ENCODE measurements around the gene NAA15. TPM values are rescaled to one million over a fixed set of nuclear protein-coding genes. Genes with fewer than 3 reads are reported as not detected.

Gene NAA15
- total and polyA plus RNA-seq, 2 of the 8 experiments (the other 6 are each of a cell fraction or from before 2014, with no cell fraction given): 9.7 to 124 TPM

DNA sequence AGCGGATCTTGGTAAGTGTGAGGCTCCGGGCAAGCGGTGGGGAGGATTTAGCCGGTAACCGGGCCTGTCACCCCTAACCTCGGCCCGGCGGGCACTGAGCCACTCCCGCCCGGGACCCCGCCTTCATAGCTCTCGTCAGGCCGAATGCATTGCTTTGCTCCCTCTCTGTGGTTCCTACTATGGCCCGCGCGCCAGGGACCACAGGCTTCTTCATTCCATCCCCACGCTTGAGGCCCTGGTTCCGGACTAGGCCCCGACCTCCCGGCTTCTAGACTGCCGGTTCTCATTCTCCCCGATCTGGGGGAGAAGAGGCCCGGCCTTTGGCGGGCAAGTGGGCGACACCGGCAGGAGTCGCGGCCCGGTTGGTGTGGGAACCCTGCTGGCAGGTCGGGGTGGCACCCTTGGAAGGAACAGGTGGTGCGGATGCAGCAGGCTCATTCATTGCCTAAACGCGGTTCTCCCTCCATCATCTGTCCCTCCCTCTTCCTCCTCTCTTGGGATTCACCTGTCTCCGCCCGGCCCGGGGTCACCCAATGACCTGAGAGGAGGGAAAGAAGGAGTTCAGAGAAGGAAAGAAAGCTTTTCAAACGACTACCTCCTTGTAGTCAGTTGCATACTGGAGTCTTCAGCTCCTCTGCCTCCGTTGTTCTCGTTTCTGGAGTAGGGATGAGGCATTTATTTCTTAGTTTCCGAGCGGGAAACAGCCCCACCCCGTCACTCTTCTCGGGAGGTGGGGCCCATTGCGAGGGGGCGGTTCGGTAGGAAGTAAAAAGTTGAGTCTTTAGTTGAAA lies 711 bp downstream of the NAA15 start, which contains the start of gene NDUFC1:
Gene NDUFC1, minus strand, starts transcription at position 657 of the 791 bp plus-strand sequence. CDS start 6,679 bp downstream, outside the sequence.
- Histone ChIP-seq H3K27ac (ENCODE audit: low read depth, low read length) (peak within 1 kb of the TSS; percentile 83), H3K36me3 (ENCODE audit: control insufficient read depth in 2 of 4, insufficient read depth in 4 of 4, low read length in 3 of 4) (peaks cover 0 to 20% (median 4%) of the 10 kb centered on the region in 4 experiments; a peak in 3 of 8 replicates), H3K14ac (ENCODE audit: insufficient read length) (no peak within 1 kb of the TSS), H2BK120ac (replicated peaks; ENCODE audit: low read depth, low read length) (no peak within 1 kb of the TSS), H3K23me2 (ENCODE audit: low read depth, low read length) (peaks cover 6% of the 10 kb centered on the region), H3K4ac (replicated peaks; ENCODE audit: insufficient read length, low read depth, low read length) (peak within 1 kb of the TSS; percentile 94), H3K23ac (ENCODE audit: insufficient read length) (no peak within 1 kb of the TSS), H4K91ac (replicated peaks; ENCODE audit: insufficient read length, low read length) (peak within 1 kb of the TSS; percentile 72), H2AK5ac (ENCODE audit: low read depth, low read length) (no peak within 1 kb of the TSS), H2AFZ (ENCODE audit: low read length) (no peak within 1 kb of the TSS), H3K18ac (ENCODE audit: extremely low read depth, low read length) (peak within 1 kb of the TSS; percentile 86), H3K9ac (replicated peaks in 1 of 4; ENCODE audit: extremely low read depth in 1 of 4, low read depth in 3 of 4, low read length in 3 of 4) (peak within 1 kb of the TSS; percentile 80 to 94 (median 92)), H2BK15ac (ENCODE audit: low read length) (0 out of 2 replicates have a peak within 1 kb of the TSS, but pooled peaks have one; percentile 47), H4K20me1 (replicated peaks in 1 of 2; ENCODE audit: control insufficient read depth in 1 of 2, insufficient read depth in 2 of 2, low read length in 2 of 2) (peaks cover 4 to 7% of the 10 kb centered on the region in 2 experiments), H3K27me3 (replicated peaks in 1 of 4; ENCODE audit: control insufficient read depth in 3 of 4, extremely low read depth in 1 of 4, insufficient read depth in 3 of 4, low read length in 3 of 4) (no peaks in the 10 kb centered on the region), H3K4me1 (replicated peaks in 1 of 4; ENCODE audit: control insufficient read depth in 3 of 4, insufficient read depth in 4 of 4, low read length in 3 of 4) (peaks cover 0 to 2% (median 0%) of the 10 kb centered on the region in 4 experiments; a peak in 1 of 7 replicates), H3K56ac (replicated peaks; ENCODE audit: insufficient read length, low read depth, low read length) (peak within 1 kb of the TSS; percentile 74), H2BK20ac (ENCODE audit: low read length) (no peak within 1 kb of the TSS), H3K4me3 (ENCODE audit: extremely low read depth in 1 of 4, insufficient read depth in 2 of 4, low read depth in 3 of 4, low read length in 4 of 4) (peak within 1 kb of the TSS; percentile 91 to 100 (median 93)), H4K8ac (ENCODE audit: extremely low read depth, insufficient read depth, low read length) (peak within 1 kb of the TSS; percentile 99), H3K9me3 (ENCODE audit: insufficient read depth in 2 of 2, low read depth in 1 of 2, low read length in 1 of 2) (peaks cover 4% of the 10 kb centered on the region in 2 experiments; a peak in 3 of 4 replicates), H3K4me2 (ENCODE audit: insufficient read depth in 1 of 2, low read depth in 2 of 2, low read length in 2 of 2) (peak within 1 kb of the TSS; percentile 77 to 99), H3K79me2 (ENCODE audit: control insufficient read depth in 1 of 2, insufficient read depth in 2 of 2, low read length in 2 of 2) (peaks cover 44 to 70% of the 10 kb centered on the region in 2 experiments), H4K5ac (ENCODE audit: insufficient read length, low read depth, low read length) (peak within 1 kb of the TSS; percentile 34), H3K79me1 (ENCODE audit: low read depth, low read length) (no peaks in the 10 kb centered on the region), H2BK12ac (ENCODE audit: low read depth, low read length) (no peak within 1 kb of the TSS), H2BK5ac (ENCODE audit: low read depth, low read length) (peak within 1 kb of the TSS; percentile 84)
- ChIA-PET POLR2A (ENCODE audit: partially characterized antibody) (interaction anchor here (0.6 to 3.5 kb wide), 24 partner anchors 9 to 223 kb away, joined by 3 to 31 read pairs (median 4); partner anchors contain the start of gene ELF2), CTCF (ENCODE audit: partially characterized antibody) (interaction anchor here (0.8 to 3.5 kb wide), 9 partner anchors 10 to 271 kb away, joined by 3 to 19 read pairs (median 4); no protein-coding TSS in a partner anchor)
- 3% methylated on average over 30 of the region's 46 CpGs; no CpG with 5 or more reads in 1 of the 2 experiments for WGBS, 2 experiments (ENCODE audit: extremely low coverage in 1 of 2, insufficient coverage in 1 of 2, insufficient read length in 1 of 2, insufficient replicate concordance in 2 of 2, low coverage in 1 of 2, low lambda C conversion rate in 2 of 2, missing lambda C conversion rate in 1 of 2)
- DNase-seq (ENCODE audit: low read depth in 1 of 2, low spot score in 2 of 2): peak in 1 of 2 experiments; percentile 75
- FAIRE-seq: no peak
- TF ChIP-seq POLR2AphosphoS5 (IDR thresholded peaks at IDR 0.05; ENCODE audit: low read depth, low read length) (peak; percentile 43; the same call in 1 of the 2 replicates), TAF7 (optimal IDR thresholded peaks at IDR 0.05; ENCODE audit: borderline replicate concordance, low read depth, low read length) (peak; percentile 17), SIN3A (conservative IDR thresholded peaks at IDR 0.05 in 1 of 2, IDR thresholded peaks at IDR 0.05 in 1 of 2; ENCODE audit: low read depth in 1 of 2, low read length in 2 of 2) (peak; percentile 37 to 63; a peak in 2 of 4 replicates), GTF2F1 (IDR thresholded peaks at IDR 0.05; ENCODE audit: borderline replicate concordance, low read depth, low read length) (no peak), TBP (IDR thresholded peaks at IDR 0.05; ENCODE audit: low read depth, low read length) (peak; percentile 46; the same call in 1 of the 2 replicates), ZNF274 (IDR thresholded peaks at IDR 0.05; ENCODE audit: borderline replicate concordance, extremely low read depth, low read length) (no peak), TAF1 (IDR thresholded peaks at IDR 0.05; ENCODE audit: low read depth, low read length) (peak; percentile 47; the same call in 1 of the 2 replicates), ASH2L (IDR thresholded peaks at IDR 0.05; ENCODE audit: low read length) (no peak), PHF8 (conservative IDR thresholded peaks at IDR 0.05; ENCODE audit: low read depth, low read length) (peak; percentile 54; the same call in 1 of the 2 replicates), POLR2A (IDR thresholded peaks at IDR 0.05; ENCODE audit: control extremely low read depth in 1 of 2, low read depth in 2 of 2, low read length in 2 of 2) (peak; percentile 19 to 81), EZH2 (IDR thresholded peaks at IDR 0.05; ENCODE audit: low read depth, low read length, severe bottlenecking) (no peak)

Data from H1 (cell line).